ENCODE measurements around the gene UGT2B17. TPM values are rescaled to one million over a fixed set of nuclear protein-coding genes. Genes with fewer than 3 reads are reported as not detected.

The UGT2B17 gene
- total RNA-seq, 1 experiment from 2014 or later, result not detected

- Histone ChIP-seq H3K9me3 (ENCODE audit: control insufficient read depth, insufficient read depth, low read depth, low read length) (no peaks in the 10 kb centered on the region), H3K36me3 (ENCODE audit: control insufficient read depth, insufficient read depth, low read length) (no peaks in the 10 kb centered on the region), H3K27ac (ENCODE audit: low read length) (no peak overlapping the region), H3K27me3 (ENCODE audit: control insufficient read depth, insufficient read depth, low read length) (no peaks in the 10 kb centered on the region), H3K4me1 (ENCODE audit: control insufficient read depth, insufficient read depth, low read length) (no peaks in the 10 kb centered on the region), H3K4me3 (ENCODE audit: low read depth in 2 of 2, low read length in 2 of 2) (no peak overlapping the region)
- no peak for TF ChIP-seq CTCF (IDR thresholded peaks at IDR 0.05)
- no peak for TF ChIP-seq TCF7L2 (IDR thresholded peaks at IDR 0.05; ENCODE audit: low read depth, low read length)
- no peak for TF ChIP-seq POLR2AphosphoS5 (IDR thresholded peaks at IDR 0.05; ENCODE audit: low read depth, low read length)
- no peak for TF ChIP-seq SIN3A (IDR thresholded peaks at IDR 0.05; ENCODE audit: borderline replicate concordance, insufficient read depth, low read depth, low read length)
- TF ChIP-seq REST (IDR thresholded peaks at IDR 0.05; ENCODE audit: insufficient read depth in 1 of 2, low read depth in 2 of 2, low read length in 1 of 2), result no peak
- ChIA-PET CTCF (no interaction called here), POLR2A (no interaction called here)
- BruUV-seq (replicated peaks), result no TSS peak
- intact Hi-C loops (cut with micrococcal nuclease; ENCODE audit: unreplicated experiment), result no loop called here
- in situ Hi-C loops (cut with HindIII; ENCODE audit: low pct_unique_long_range_greater_than_20kb, low sequenced_read_pairs), result no loop called here
- no peak for DNase-seq (ENCODE audit: low read depth, low spot score)
- ATAC-seq, result no peak
These were observed 15.1 kb upstream of the UGT2B17 start for GRCh38 chr4:68591204-68591603.

- no peak overlapping the region for H3K4me3 ChIP-seq (ENCODE audit: low read depth in 2 of 2, low read length in 2 of 2)
- H3K9me3 ChIP-seq (ENCODE audit: control insufficient read depth, insufficient read depth, low read depth, low read length), result no peaks in the 10 kb centered on the region
- ChIA-PET POLR2A (no interaction called here), CTCF (no interaction called here)
- no peaks in the 10 kb centered on the region for H3K27me3 ChIP-seq (ENCODE audit: control insufficient read depth, insufficient read depth, low read length)
- BruUV-seq (replicated peaks), result no TSS peak
- no peaks in the 10 kb centered on the region for H3K4me1 ChIP-seq (ENCODE audit: control insufficient read depth, insufficient read depth, low read length)
- no peak overlapping the region for H3K27ac ChIP-seq (ENCODE audit: low read length)
- H3K36me3 ChIP-seq (ENCODE audit: control insufficient read depth, insufficient read depth, low read length), result no peaks in the 10 kb centered on the region
- intact Hi-C loops (cut with micrococcal nuclease; ENCODE audit: unreplicated experiment) (no loop called here), in situ Hi-C loops (cut with HindIII; ENCODE audit: low pct_unique_long_range_greater_than_20kb, low sequenced_read_pairs) (no loop called here)
- DNase-seq (ENCODE audit: low read depth, low spot score) (no peak), ATAC-seq (no peak)
- no peak for TF ChIP-seq SIN3A (IDR thresholded peaks at IDR 0.05; ENCODE audit: borderline replicate concordance, insufficient read depth, low read depth, low read length)
- TF ChIP-seq POLR2AphosphoS5 (IDR thresholded peaks at IDR 0.05; ENCODE audit: low read depth, low read length), result no peak
- TF ChIP-seq TCF7L2 (IDR thresholded peaks at IDR 0.05; ENCODE audit: low read depth, low read length), result no peak
- TF ChIP-seq CTCF (IDR thresholded peaks at IDR 0.05), result no peak
- TF ChIP-seq REST (IDR thresholded peaks at IDR 0.05; ENCODE audit: insufficient read depth in 1 of 2, low read depth in 2 of 2, low read length in 1 of 2), result no peak
These were observed 13.7 kb upstream of the UGT2B17 start for GRCh38 chr4:68589790-68590189.

Data from Panc1 (cell line).